GM13976 (cell line): ENCODE measurements around the gene TPK1.
"Not testable (repeated sequence)": the region's sequence is repeated elsewhere in the genome, so short reads cannot be mapped to it uniquely, and the experiment has no call there.

Experiments
- DNase-seq: peaks from one replicate; pipeline ENCODE4 v3.0.0; 2012; ENCODE audit warnings: low spot score
- CTCF ChIP-seq: IDR thresholded peaks from 2 replicates; pipeline ENCODE4 v1.5.1; 2012; ENCODE audit warnings: borderline replicate concordance, mild to moderate bottlenecking; ENCODE audit not compliant: insufficient read depth; ENCODE audit errors: extremely low read depth, missing control alignments, control extremely low read depth
- in situ Hi-C: fragments of 300-500 bp; cut with MboI; formaldehyde crosslinking; loops from one replicate; pipeline ENCODE4 v1.12.0; 2022; ENCODE audit warnings: low sequenced_read_pairs, mixed read lengths, inconsistent platforms; ENCODE audit not compliant: unreplicated experiment

The TPK1 gene

DNA sequence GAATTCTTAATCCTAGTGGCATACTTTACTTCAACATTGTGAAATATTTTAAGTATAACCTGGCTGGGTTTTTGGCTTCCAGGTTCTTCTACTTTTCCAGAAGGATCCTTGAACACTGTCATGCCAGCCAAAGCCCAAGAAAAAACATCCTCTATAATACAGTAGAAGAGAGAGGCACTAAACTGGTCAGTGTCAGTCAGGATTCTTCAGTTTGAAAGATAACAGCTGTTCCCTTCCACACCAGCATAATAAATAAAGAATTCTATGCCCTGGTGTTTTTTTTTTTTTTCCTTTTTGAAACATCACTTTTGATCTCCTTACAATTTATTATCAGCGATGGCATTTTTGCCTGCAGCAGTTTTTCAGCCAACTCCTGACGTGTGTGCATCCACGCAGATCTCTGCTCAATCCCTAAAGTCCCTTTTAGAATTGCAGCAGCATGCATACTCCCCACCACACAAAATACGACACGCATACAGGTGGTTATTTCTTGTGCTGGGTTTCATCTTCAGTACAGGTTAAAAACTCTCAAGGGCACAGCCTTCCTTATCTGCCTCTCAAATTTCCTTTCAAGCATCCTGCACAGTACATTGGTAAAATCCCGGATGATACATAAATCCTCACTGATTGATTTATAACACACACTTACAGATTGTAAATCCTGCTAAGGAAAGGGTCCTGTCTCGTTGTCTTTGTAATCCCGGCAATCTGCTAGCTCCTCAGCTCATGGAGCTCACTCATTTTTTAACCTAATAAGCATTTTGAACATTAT lies 100.2 kb downstream of the TPK1 start:
- no peak for TF ChIP-seq CTCF
- in situ Hi-C loops = no loop called here
- no peak for DNase-seq

GRCh38 chr7:144731661-144732351 lies 104.0 kb downstream of the TPK1 start:
- no peak for DNase-seq
- in situ Hi-C loops = no loop called here
- no peak for TF ChIP-seq CTCF

DNA sequence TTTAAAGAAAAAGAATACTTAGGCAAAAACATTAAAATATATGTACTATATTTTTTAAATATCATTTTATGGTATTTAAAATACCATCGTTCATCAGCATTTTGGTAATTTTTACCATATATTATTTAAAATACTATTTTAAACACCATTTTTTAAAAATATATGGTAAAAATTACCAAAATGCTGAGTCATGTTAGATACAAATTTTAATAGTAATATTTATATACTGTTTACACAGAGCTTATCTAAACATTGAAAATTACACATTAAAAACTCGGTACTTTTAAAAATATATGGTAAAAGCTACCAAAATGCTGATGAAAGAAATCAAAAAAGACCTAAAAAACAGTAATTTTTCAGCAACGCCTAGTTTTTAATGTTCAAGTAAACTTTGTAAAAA lies 105.6 kb downstream of the TPK1 start:
- no peak for TF ChIP-seq CTCF
- in situ Hi-C loops = no loop called here

DNA sequence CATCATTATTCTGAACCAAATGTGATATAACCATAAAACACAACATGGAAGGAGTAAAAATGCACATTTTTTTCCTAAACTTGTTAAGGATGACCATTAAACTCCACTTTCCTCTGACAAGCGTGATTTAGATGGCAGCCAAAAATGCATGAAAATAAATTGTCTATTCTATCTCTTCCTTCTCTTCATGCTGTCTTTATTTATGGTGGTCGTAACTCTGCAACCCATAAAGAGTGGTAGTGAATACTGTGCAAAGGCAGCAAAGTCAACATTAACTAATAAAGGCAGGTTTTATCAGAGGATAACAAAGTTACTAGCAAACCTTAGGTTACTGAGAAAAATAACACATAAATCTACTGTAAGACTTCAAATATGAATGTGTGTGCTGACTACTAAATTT lies 106.6 kb downstream of the TPK1 start:
- DNase-seq = no peak
- TF ChIP-seq CTCF = no peak
- in situ Hi-C loops = no loop called here

More for the DNA sequence above, 105.6 kb downstream of the TPK1 start:
- DNase-seq = no peak

DNA sequence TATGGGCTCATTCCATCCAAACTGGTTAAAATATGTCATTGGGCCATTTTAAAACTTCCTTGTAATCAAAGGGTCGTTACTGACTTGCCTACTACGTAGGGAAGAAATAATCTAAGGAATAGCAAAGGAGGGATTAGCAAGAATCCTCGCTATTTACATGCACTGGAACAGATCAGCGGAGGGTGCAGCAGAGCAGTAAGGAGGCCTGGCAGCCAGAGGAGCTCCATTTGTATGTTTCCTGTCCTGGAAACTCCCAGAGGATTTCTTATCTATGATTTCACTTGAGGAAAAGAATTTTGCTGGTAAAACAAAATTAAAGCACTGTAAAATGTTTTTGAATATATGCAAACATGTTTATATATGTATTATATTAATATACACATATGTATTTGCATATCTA lies 107.3 kb downstream of the TPK1 start:
- TF ChIP-seq CTCF = no peak
- no peak for DNase-seq
- in situ Hi-C loops = no loop called here

- in situ Hi-C loops, DNase-seq: not testable (repeated sequence)
Observed at GRCh38 chr7:144726840-144727239, 109.0 kb downstream of the TPK1 start.

DNA sequence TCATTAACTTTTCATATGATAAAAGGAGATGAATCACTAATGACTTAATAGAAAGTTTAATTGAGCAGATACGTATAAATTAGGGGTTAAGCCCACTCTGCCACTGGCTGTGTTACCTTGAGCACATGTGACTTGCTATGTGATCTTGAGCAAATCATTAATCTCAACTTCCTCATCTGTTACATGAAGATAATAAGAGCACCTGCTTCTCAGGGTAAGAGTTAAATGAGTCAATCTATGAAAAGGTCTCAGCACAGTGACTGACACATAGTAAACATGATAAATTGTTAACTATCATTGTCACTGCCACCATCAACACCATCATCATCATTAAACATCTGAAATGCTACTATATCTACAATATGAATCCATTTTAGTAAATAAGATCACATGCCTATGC lies 110.8 kb downstream of the TPK1 start:
- peak; percentile 10 for DNase-seq
- in situ Hi-C loops = no loop called here
- TF ChIP-seq CTCF = no peak
